Hepatocyte (in vitro differentiated cells): ENCODE data around the gene GRID1.

Source experiments
- CTCF ChIP-seq: fragments of 200-600 bp; sonication (generic); IDR thresholded peaks from 2 replicates; pipeline ENCODE4 v1.5.1; 2016; ENCODE audit warnings: antibody characterized with exemption, mild to moderate bottlenecking; ENCODE audit not compliant: poor library complexity
- EZH2 ChIP-seq: fragments of 200-600 bp; sonication (generic); IDR thresholded peaks from 2 replicates; pipeline ENCODE4 v1.6.1; 2016; ENCODE audit warnings: antibody characterized with exemption, mild to moderate bottlenecking, borderline replicate concordance

GRCh38 chr10:86045896-86046295, 320.7 kb downstream of the GRID1 start:
- TF ChIP-seq CTCF (no peak), EZH2 (no peak)
